Measurements from ENCODE around the gene HSDL1.

Gene HSDL1

GRCh38 chr16:84105948-84106740 lies 38.8 kb downstream of the HSDL1 start:
- intact Hi-C loops (cut with DNase I; ENCODE audit: low total_unique reads), result no loop called here
- no peaks in the 10 kb centered on the region for H3K9me3 ChIP-seq
- no peak overlapping the region for H3K4me3 ChIP-seq
- H3K27ac ChIP-seq, result no peak overlapping the region
- H3K27me3 ChIP-seq, result no peaks in the 10 kb centered on the region
- H3K4me1 ChIP-seq, result peaks cover 0 to 31% (median 16%) of the 10 kb centered on the region in 4 donors
- peaks cover 0 to 32% (median 11%) of the 10 kb centered on the region in 3 donors for H3K36me3 ChIP-seq
- no peak for DNase-seq
- TF ChIP-seq, protein P1, sequence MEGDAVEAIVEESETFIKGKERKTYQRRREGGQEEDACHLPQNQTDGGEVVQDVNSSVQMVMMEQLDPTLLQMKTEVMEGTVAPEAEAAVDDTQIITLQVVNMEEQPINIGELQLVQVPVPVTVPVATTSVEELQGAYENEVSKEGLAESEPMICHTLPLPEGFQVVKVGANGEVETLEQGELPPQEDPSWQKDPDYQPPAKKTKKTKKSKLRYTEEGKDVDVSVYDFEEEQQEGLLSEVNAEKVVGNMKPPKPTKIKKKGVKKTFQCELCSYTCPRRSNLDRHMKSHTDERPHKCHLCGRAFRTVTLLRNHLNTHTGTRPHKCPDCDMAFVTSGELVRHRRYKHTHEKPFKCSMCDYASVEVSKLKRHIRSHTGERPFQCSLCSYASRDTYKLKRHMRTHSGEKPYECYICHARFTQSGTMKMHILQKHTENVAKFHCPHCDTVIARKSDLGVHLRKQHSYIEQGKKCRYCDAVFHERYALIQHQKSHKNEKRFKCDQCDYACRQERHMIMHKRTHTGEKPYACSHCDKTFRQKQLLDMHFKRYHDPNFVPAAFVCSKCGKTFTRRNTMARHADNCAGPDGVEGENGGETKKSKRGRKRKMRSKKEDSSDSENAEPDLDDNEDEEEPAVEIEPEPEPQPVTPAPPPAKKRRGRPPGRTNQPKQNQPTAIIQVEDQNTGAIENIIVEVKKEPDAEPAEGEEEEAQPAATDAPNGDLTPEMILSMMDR (IDR thresholded peaks at IDR 0.05), result no peak

DNA sequence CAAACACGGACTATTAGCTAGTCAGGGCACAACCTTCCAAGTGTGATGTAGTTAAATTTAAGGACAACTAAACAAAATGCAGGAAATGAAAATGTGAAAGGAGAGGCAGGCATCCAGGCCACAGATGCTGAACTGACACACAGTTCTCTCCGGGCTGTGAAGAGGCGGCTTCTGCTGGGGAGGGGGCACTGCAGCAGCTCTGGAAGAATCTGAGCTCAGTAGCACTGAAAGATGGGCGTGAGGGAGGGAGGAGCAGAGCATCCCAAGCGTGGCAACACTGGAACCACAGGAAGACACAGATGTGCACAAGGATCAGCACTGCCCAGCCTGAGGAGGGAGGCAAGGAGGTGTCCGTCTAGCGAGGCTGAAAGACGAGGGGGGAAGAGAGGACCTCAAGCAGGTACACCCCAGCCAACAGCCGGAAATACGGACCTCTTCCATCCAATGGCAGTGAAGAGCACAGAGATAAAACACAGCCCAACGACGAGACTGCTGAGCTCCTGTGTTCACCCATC lies 39.6 kb downstream of the HSDL1 start:
- Histone ChIP-seq H3K9me3 (no peaks in the 10 kb centered on the region), H3K27me3 (no peaks in the 10 kb centered on the region), H3K27ac (no peak overlapping the region), H3K36me3 (peaks cover 0 to 34% (median 12%) of the 10 kb centered on the region in 3 donors), H3K4me3 (no peak overlapping the region), H3K4me1 (peaks cover 0 to 25% (median 14%) of the 10 kb centered on the region in 4 donors)
- intact Hi-C loops (cut with DNase I; ENCODE audit: low total_unique reads), result no loop called here
- no peak for DNase-seq
- TF ChIP-seq, protein P1 (IDR thresholded peaks at IDR 0.05), result no peak

- Histone ChIP-seq H3K9me3 (no peaks in the 10 kb centered on the region), H3K4me3 (no peak overlapping the region), H3K4me1 (peaks cover 0 to 16% (median 7%) of the 10 kb centered on the region in 4 donors), H3K36me3 (peaks cover 0 to 46% (median 15%) of the 10 kb centered on the region in 3 donors), H3K27me3 (no peaks in the 10 kb centered on the region), H3K27ac (no peak overlapping the region)
- no peak for DNase-seq
- intact Hi-C loops (cut with DNase I; ENCODE audit: low total_unique reads), result no loop called here
- TF ChIP-seq, protein P1 (IDR thresholded peaks at IDR 0.05), result no peak
These were observed 40.7 kb downstream of the HSDL1 start for GRCh38 chr16:84104231-84104630.

DNA sequence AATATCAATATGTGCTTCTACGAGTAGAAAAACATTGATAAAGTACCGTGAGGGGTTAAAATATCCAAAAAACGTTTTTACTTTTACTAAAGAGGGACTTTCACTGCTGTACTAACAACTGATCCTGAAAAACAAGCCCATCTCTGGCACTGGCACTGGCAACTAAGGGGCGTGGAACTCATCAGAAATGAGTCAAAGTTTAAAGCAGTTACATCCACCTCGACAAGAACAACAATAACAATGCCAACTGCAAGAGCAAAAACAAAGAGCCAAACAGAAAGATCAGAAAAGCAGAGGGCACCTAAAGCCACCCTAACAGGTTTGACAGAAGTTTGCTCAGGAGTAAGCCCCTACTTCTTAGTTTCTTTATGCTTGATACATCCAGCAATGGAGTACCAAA lies 41.3 kb downstream of the HSDL1 start:
- Histone ChIP-seq H3K27ac (no peak overlapping the region), H3K9me3 (no peaks in the 10 kb centered on the region), H3K27me3 (no peaks in the 10 kb centered on the region), H3K4me1 (peaks cover 0 to 15% (median 7%) of the 10 kb centered on the region in 4 donors), H3K4me3 (no peak overlapping the region), H3K36me3 (peaks cover 3 to 49% (median 16%) of the 10 kb centered on the region in 3 donors)
- TF ChIP-seq, protein P1 (IDR thresholded peaks at IDR 0.05), result no peak
- no peak for DNase-seq
- intact Hi-C loops (cut with DNase I; ENCODE audit: low total_unique reads), result no loop called here

DNA sequence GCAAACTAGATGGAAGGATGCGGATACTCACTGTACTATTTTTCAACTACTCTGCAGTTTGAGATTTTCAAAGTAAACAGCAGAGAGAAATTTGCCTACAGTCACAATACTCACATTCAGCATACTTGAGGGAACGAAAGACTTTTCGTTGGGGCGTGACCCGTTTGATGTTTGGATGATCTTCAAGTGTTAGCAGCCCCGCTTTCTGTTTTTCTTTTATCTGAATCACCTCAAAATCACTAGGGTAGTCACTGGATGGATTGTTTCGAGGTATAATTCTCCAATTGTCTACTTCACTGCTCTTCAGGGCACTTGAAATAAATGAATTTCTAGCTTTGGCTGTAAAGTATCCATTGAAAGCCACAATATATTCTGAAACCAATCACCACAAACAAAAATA lies 46.0 kb downstream of the HSDL1 start:
- no peaks in the 10 kb centered on the region for H3K27me3 ChIP-seq
- TF ChIP-seq, protein P1 (IDR thresholded peaks at IDR 0.05), result no peak
- no peak overlapping the region for H3K4me3 ChIP-seq
- peaks cover 0 to 8% (median 4%) of the 10 kb centered on the region in 4 donors for H3K4me1 ChIP-seq
- peaks cover 29 to 78% (median 49%) of the 10 kb centered on the region in 3 donors for H3K36me3 ChIP-seq
- H3K9me3 ChIP-seq, result no peaks in the 10 kb centered on the region
- no peak for DNase-seq
- no peak overlapping the region for H3K27ac ChIP-seq
- intact Hi-C loops (cut with DNase I; ENCODE audit: low total_unique reads), result no loop called here

Measured in tibial artery (tissue), 4 donors.